Chondrocyte (in vitro differentiated cells): ENCODE measurements around the gene ASTN2. TPM values are rescaled to one million over a fixed set of nuclear protein-coding genes. Genes with fewer than 3 reads are reported as not detected.

Source experiments
- DNase-seq: peaks from one replicate; pipeline ENCODE4 v3.0.0; 2021; ENCODE audit warnings: mixed read lengths, low spot score
- H3K27ac Mint-ChIP-seq: one replicate; pipeline ENCODE4 v1.8.0; 2021; ENCODE audit warnings: mild to moderate bottlenecking, moderate library complexity, mixed read lengths; ENCODE audit not compliant: unreplicated experiment
- H3K27me3 Mint-ChIP-seq: 2 replicates; pipeline ENCODE4 v1.8.0; 2021; ENCODE audit warnings: low read depth, mixed read lengths
- H3K36me3 Mint-ChIP-seq: 2 replicates; pipeline ENCODE4 v1.8.0; 2021; ENCODE audit warnings: low read depth, mixed read lengths
- H3K4me1 Mint-ChIP-seq: 2 replicates; pipeline ENCODE4 v1.8.0; 2021; ENCODE audit warnings: low read depth, mild to moderate bottlenecking, mixed read lengths
- H3K4me3 Mint-ChIP-seq: one replicate; pipeline ENCODE4 v1.8.0; 2021; ENCODE audit warnings: mild to moderate bottlenecking, moderate library complexity, mixed read lengths; ENCODE audit not compliant: unreplicated experiment
- H3K9me3 Mint-ChIP-seq: 2 replicates; pipeline ENCODE4 v1.8.0; 2021; ENCODE audit warnings: low read depth, mixed read lengths
- total RNA-seq: library from RNA; stranded (reverse); gene quantifications from 3 replicates; pipeline ENCODE4 v1.2.1, GENCODE V29; 2021
- TF ChIP-seq, protein P1 (sequence below): fragments of 200-600 bp; sonication (generic); IDR thresholded peaks from 2 replicates; pipeline ENCODE4 v1.5.0; 2021; ENCODE audit warnings: antibody characterized with exemption, mild to moderate bottlenecking, moderate library complexity

Gene ASTN2
- total RNA-seq, 1 donor from 2014 or later: 3.6 TPM

DNA sequence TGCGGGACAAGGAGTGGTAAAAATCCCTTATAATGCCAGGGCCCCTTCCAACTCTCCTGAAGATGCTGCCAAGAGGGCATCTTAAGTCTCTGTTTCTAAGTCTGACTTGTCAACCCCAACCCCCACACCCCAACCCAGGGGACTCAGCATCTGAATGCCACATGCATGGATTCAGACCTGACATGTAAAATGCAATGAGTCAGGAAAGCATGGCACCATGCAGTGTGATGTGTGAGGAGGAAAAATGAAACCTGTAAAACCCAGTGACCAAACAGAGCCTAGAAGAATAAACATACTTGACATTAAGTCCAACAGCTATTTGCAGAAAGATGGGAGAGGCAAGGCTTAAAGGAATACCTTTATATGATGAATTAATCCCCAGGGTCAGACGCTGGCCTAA, 112.4 kb downstream of the ASTN2 start:
- no peaks in the 10 kb centered on the region for H3K9me3 Mint-ChIP-seq
- no peak overlapping the region for H3K27ac Mint-ChIP-seq
- H3K4me3 Mint-ChIP-seq: no peak overlapping the region
- H3K27me3 Mint-ChIP-seq: no peaks in the 10 kb centered on the region
- no peaks in the 10 kb centered on the region for H3K36me3 Mint-ChIP-seq
- H3K4me1 Mint-ChIP-seq: no peaks in the 10 kb centered on the region
- TF ChIP-seq, protein P1, sequence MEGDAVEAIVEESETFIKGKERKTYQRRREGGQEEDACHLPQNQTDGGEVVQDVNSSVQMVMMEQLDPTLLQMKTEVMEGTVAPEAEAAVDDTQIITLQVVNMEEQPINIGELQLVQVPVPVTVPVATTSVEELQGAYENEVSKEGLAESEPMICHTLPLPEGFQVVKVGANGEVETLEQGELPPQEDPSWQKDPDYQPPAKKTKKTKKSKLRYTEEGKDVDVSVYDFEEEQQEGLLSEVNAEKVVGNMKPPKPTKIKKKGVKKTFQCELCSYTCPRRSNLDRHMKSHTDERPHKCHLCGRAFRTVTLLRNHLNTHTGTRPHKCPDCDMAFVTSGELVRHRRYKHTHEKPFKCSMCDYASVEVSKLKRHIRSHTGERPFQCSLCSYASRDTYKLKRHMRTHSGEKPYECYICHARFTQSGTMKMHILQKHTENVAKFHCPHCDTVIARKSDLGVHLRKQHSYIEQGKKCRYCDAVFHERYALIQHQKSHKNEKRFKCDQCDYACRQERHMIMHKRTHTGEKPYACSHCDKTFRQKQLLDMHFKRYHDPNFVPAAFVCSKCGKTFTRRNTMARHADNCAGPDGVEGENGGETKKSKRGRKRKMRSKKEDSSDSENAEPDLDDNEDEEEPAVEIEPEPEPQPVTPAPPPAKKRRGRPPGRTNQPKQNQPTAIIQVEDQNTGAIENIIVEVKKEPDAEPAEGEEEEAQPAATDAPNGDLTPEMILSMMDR: no peak
- DNase-seq: no peak

DNA sequence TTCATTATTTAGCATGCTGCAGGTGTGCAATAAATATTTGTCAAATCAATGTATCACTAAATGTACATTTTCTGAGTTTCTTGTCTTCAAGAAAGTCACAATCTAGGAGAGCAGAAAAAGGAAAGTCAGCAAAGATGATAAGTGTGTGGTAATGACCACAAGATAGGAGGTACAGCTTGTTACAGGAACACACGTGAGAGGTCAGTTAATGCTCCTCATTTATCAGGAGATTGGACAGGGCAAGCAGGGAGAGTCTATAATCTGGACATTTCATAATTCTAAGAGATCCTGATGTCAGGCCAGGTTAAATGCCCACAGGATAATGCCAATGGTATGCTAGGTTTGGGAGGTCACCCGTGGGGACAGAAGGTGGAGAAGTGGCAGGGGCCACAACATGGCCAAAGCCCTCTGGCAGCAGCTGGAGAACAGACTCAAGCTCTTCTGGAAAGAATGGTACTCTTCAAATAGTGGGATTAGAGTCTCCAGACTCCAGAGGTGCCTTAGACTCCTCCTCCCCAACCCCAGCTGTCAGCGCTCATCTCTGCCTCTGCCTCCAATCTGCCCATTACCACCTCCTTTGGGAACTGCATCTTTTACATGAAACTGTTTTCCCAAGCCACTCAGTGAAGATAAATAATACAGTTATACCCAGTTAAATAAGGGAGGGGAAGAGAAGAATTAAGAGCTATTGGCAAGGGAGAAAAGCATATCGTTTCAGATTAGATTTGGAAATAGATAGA, 114.3 kb downstream of the ASTN2 start:
- Mint-ChIP-seq H3K27ac (no peak overlapping the region), H3K27me3 (no peaks in the 10 kb centered on the region), H3K4me3 (no peak overlapping the region), H3K9me3 (no peaks in the 10 kb centered on the region), H3K36me3 (no peaks in the 10 kb centered on the region), H3K4me1 (no peaks in the 10 kb centered on the region)
- DNase-seq: no peak
- TF ChIP-seq, protein P1: no peak

DNA sequence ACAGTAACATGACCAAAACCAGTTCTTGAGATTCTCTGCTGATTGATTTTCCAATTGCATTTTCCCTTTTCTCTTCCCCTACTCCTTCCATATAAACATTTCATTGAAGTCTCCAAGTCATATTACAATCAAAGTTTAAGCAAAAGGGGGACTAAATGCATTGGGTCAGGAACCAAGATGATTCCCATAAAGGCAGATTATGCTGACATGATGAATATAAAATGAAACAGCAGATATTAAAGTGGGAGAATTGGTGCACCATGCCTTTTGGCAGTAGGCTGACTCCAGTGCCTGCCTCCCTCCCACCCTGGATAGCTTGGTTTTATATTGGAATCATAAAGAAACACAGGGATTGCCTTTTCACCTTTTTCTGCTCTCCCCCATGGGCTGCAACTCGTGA, 118.4 kb downstream of the ASTN2 start:
- DNase-seq: no peak
- Mint-ChIP-seq H3K36me3 (no peaks in the 10 kb centered on the region), H3K9me3 (no peaks in the 10 kb centered on the region), H3K4me1 (no peaks in the 10 kb centered on the region), H3K27ac (no peak overlapping the region), H3K4me3 (no peak overlapping the region), H3K27me3 (no peaks in the 10 kb centered on the region)
- TF ChIP-seq, protein P1: no peak

DNA sequence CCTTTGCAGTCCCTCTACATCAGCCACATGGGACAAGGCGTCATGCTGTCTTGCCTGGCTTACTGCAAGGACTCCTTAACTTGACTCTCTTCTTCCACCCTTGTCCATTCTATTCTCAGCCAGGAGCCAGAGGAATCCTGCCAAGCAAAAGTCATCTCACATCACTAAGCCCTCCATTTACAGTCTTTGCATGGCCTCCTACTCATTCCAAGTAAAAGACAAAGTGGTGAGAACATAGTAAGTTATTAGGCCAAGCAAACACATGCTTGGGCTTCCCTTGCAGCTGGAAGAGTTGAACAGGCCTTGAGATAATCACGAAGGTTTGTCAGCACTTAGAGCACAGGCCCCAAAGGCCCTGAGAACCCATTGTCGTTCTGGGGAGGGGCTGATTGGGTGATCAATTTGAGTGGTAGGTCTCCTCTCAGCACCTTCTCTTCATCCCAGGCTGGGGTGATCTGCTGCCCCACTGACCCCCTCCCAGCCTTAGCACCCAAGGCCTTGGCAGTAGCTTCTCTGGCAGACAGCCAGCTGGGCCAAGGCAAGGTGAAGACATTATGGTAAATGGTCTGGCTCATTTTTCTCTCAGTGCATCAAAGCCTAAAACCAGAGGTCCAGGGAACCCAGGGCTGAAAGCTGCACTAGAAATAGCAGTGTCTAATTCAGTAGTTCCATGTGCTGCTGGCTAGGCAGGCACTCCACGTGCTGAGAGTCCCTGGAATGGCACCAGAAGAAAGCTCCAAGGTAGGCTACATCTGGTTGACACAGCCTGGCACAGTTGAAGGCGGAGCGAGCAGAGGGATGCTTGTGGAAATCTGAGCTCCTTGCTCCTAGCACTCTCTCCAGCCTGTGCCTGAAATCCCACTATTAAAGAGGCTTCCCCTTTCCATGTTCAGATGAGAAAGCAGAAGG, 121.4 kb downstream of the ASTN2 start:
- no peaks in the 10 kb centered on the region for H3K4me1 Mint-ChIP-seq
- no peaks in the 10 kb centered on the region for H3K9me3 Mint-ChIP-seq
- no peaks in the 10 kb centered on the region for H3K36me3 Mint-ChIP-seq
- H3K27me3 Mint-ChIP-seq: no peaks in the 10 kb centered on the region
- no peak overlapping the region for H3K27ac Mint-ChIP-seq
- no peak for DNase-seq
- TF ChIP-seq, protein P1: no peak
- H3K4me3 Mint-ChIP-seq: no peak overlapping the region

DNA sequence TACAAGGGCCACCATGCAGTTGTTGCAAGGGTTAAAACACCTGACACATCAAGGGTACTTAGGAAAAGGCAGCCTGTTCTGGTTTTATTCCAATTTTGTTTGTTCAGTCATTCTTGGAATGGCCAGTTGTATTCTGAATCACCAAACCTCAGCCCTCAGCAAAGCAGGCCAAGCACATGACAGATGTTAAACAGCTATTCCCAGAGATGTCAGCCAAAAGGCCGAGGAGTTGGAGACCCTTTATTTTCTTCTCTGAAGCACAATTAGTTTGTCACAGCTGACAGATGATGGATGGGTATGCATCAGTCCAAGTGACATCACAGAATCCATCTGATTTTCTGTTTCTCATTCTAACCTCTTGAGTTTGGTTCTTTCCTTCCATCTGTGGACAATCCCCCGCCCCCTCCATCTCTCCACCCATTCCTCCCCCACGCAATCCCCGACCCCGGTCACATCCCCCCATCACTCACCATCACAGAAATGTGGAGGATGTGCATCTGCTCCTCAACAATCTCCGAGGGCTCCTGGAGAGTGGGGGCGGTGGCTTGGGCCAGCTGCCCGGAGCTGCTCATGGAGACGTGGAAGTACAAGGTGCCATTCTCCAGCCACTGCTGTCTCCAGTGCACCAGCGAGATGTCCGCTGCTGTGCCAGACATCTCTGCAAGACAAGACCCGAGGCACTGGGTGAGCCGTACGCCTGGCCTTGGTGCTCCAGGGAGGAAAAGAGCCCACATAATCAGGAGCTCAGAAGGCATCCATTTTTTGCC, 123.8 kb downstream of the ASTN2 start:
- Mint-ChIP-seq H3K27ac (no peak overlapping the region), H3K36me3 (no peaks in the 10 kb centered on the region), H3K9me3 (no peaks in the 10 kb centered on the region), H3K27me3 (no peaks in the 10 kb centered on the region), H3K4me3 (no peak overlapping the region), H3K4me1 (no peaks in the 10 kb centered on the region)
- DNase-seq: no peak
- TF ChIP-seq, protein P1: no peak
